Mucosa of rectum (tissue), 2 donors: ENCODE measurements around the gene DRGX.

Source experiments
- H3K27ac ChIP-seq, 2 donors: one replicate each; pipeline ENCODE4 v1.7.0; 2013; ENCODE audit warnings: inconsistent platforms in 2 of 2, low read depth in 2 of 2, low read length in 2 of 2
- H3K27me3 ChIP-seq, 2 donors: one replicate each; pipeline ENCODE4 v1.7.0; 2013; ENCODE audit warnings: low read length in 2 of 2; ENCODE audit not compliant: control insufficient read depth in 2 of 2, insufficient read depth in 2 of 2
- H3K36me3 ChIP-seq, 2 donors: one replicate each; pipeline ENCODE4 v1.7.0; 2013; ENCODE audit warnings: low read length in 2 of 2; ENCODE audit not compliant: control insufficient read depth in 2 of 2, insufficient read depth in 2 of 2
- H3K4me1 ChIP-seq, 2 donors: one replicate each; pipeline ENCODE4 v1.7.0; 2013; ENCODE audit warnings: low read length in 2 of 2, mild to moderate bottlenecking in 1 of 2; ENCODE audit not compliant: control insufficient read depth in 2 of 2, insufficient read depth in 2 of 2
- H3K4me3 ChIP-seq, 2 donors: one replicate each; pipeline ENCODE4 v1.7.0; 2013; ENCODE audit warnings: low read length in 2 of 2
- H3K9ac ChIP-seq, 2 donors: one replicate each; pipeline ENCODE4 v1.7.0; 2013; ENCODE audit warnings: low read length in 2 of 2, low read depth in 1 of 2, mild to moderate bottlenecking in 1 of 2
- H3K9me3 ChIP-seq, 2 donors: one replicate each; pipeline ENCODE4 v1.7.0; 2013; ENCODE audit warnings: low read length in 2 of 2; ENCODE audit not compliant: control insufficient read depth in 2 of 2
- donor health status: healthy.
- donor health status: Normal muscosa, but diverticular disease.

Gene DRGX

GRCh38 chr10:49355221-49355620 lies 40.7 kb downstream of the DRGX start:
- H3K9me3 ChIP-seq: peaks cover 2% of the 10 kb centered on the region in 2 donors
- H3K9ac ChIP-seq: no peak overlapping the region
- H3K4me1 ChIP-seq: no peaks in the 10 kb centered on the region
- H3K36me3 ChIP-seq: no peaks in the 10 kb centered on the region
- no peak overlapping the region for H3K27ac ChIP-seq
- no peaks in the 10 kb centered on the region for H3K27me3 ChIP-seq
- no peak overlapping the region for H3K4me3 ChIP-seq

DNA sequence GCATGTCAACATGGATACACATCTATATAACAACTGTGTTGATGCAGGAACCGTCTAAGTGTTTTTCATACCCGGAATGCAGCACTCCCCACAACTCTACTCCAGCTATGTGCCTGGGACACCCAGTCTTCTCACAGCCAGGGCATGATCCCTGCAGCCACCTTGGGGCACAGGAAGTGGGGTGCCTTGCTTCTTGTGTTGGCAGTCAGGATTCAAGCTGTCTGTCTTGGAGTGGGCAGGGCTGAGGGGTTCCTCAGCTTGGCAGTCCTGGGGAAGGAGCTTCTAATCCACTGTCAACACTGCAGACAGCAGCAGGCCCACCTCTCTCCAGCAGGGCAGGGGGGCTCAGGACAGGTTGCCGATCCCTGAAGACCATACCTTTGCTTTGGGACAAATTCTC lies 41.3 kb downstream of the DRGX start:
- H3K36me3 ChIP-seq: no peaks in the 10 kb centered on the region
- H3K4me1 ChIP-seq: no peaks in the 10 kb centered on the region
- H3K9me3 ChIP-seq: peaks cover 2 to 3% of the 10 kb centered on the region in 2 donors
- H3K27me3 ChIP-seq: no peaks in the 10 kb centered on the region
- no peak overlapping the region for H3K27ac ChIP-seq
- no peak overlapping the region for H3K4me3 ChIP-seq
- no peak overlapping the region for H3K9ac ChIP-seq

- Histone ChIP-seq H3K27me3 (no peaks in the 10 kb centered on the region), H3K4me3 (no peak overlapping the region), H3K9ac (no peak overlapping the region), H3K9me3 (peaks cover 2 to 3% of the 10 kb centered on the region in 2 donors), H3K27ac (no peak overlapping the region), H3K36me3 (no peaks in the 10 kb centered on the region), H3K4me1 (no peaks in the 10 kb centered on the region)
Measured at GRCh38 chr10:49353895-49354566, 41.9 kb downstream of the DRGX start.

DNA sequence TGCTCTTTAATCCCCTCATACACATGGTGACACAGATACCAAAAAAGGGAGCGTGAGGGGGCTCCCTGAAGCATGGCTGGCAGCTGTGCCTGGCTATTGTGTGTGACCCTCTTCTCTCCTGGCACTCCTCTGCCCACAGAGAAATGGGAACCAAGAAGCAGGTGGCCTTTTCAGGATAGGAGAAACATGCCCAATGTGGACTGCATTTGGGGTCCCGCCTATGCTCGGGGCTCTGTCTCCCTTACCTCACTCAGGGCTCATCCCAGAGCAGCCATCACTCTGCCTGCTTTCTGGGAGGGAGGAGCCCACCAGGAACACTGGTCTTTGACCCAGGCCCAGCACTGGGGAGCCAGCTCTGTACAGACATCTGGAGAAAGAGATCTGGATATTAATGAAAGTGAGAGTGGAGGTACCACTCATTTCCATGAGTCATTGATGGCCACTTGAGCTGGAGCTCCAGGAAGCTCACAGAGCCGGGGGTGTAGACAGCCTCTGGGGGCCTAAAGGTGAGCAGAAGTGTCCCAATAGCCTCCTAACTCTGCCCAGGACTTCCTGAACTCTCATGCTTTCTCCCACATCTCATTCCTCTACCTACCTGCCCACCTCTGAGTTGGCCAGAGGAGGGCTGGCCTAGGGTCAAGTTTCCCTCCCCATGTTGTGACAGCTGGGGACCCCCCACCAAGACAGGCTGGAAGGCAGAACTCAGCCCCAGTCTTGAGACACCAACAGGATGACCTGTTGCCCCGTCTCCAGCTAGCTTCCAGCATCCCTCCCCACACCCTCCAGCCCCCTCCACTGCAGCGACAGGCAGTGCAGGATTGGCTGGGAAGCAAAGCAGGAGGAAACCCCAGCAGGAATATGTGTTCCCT lies 42.6 kb downstream of the DRGX start:
- Histone ChIP-seq H3K4me3 (no peak overlapping the region), H3K27me3 (no peaks in the 10 kb centered on the region), H3K27ac (no peak overlapping the region), H3K4me1 (no peaks in the 10 kb centered on the region), H3K9ac (no peak overlapping the region), H3K9me3 (peaks cover 2 to 3% of the 10 kb centered on the region in 2 donors), H3K36me3 (no peaks in the 10 kb centered on the region)

DNA sequence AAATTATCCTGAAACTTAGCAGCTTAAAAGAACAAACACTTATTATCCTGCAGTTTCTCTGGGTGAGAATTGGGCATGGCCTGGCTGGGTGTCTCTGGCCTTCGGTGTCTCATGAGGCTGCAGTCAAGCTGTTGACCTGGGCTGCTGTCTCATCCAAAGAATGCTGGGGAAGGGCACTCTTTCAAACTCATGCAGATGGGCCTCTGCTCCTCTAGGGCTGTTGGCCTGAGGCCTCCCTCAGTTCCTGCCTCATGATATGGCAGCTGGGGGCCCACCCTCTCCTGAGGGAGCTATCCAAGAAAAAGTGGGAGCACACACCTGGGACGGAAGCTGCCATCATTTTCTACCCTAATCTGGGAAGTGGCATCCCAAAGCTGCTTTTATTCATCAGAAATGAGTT lies 43.6 kb downstream of the DRGX start:
- H3K4me3 ChIP-seq: no peak overlapping the region
- peaks cover 2 to 3% of the 10 kb centered on the region in 2 donors for H3K9me3 ChIP-seq
- no peak overlapping the region for H3K27ac ChIP-seq
- H3K4me1 ChIP-seq: no peaks in the 10 kb centered on the region
- no peaks in the 10 kb centered on the region for H3K27me3 ChIP-seq
- H3K36me3 ChIP-seq: no peaks in the 10 kb centered on the region
- H3K9ac ChIP-seq: no peak overlapping the region

DNA sequence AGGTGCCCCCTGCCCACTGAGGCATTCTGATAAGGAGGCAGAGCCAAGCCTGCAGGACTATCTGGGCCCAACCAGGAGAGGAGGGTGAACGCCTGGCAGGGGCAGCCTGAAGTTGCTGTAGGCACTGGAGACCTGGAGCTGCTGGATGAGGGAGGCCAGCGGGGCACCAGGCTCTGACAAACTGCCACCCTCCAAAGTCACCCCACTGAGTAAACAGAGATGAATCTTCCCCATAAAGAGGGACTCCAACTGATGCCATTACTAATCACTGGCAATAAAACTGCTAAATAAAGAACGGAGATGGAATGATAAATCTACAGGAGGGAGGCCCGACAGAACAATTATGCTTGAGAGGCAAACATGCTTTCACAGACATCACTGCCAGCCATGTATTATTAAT lies 44.2 kb downstream of the DRGX start:
- Histone ChIP-seq H3K9me3 (peaks cover 2 to 3% of the 10 kb centered on the region in 2 donors), H3K9ac (no peak overlapping the region), H3K36me3 (no peaks in the 10 kb centered on the region), H3K4me1 (no peaks in the 10 kb centered on the region), H3K27me3 (no peaks in the 10 kb centered on the region), H3K4me3 (no peak overlapping the region), H3K27ac (no peak overlapping the region)

- Histone ChIP-seq H3K36me3 (no peaks in the 10 kb centered on the region), H3K27ac (no peak overlapping the region), H3K9me3 (peaks cover 2 to 3% of the 10 kb centered on the region in 2 donors), H3K4me1 (no peaks in the 10 kb centered on the region), H3K9ac (no peak overlapping the region), H3K4me3 (no peak overlapping the region), H3K27me3 (no peaks in the 10 kb centered on the region)
Measured at GRCh38 chr10:49350846-49351532, 44.9 kb downstream of the DRGX start.

GRCh38 chr10:49350138-49350537 lies 45.8 kb downstream of the DRGX start:
- Histone ChIP-seq H3K27ac (no peak overlapping the region), H3K27me3 (no peaks in the 10 kb centered on the region), H3K4me1 (no peaks in the 10 kb centered on the region), H3K9ac (no peak overlapping the region), H3K4me3 (no peak overlapping the region), H3K36me3 (no peaks in the 10 kb centered on the region), H3K9me3 (peaks cover 2 to 3% of the 10 kb centered on the region in 2 donors)

- H3K27me3 ChIP-seq: no peaks in the 10 kb centered on the region
- no peaks in the 10 kb centered on the region for H3K36me3 ChIP-seq
- H3K4me1 ChIP-seq: no peaks in the 10 kb centered on the region
- no peak overlapping the region for H3K4me3 ChIP-seq
- peaks cover 2 to 3% of the 10 kb centered on the region in 2 donors for H3K9me3 ChIP-seq
- no peak overlapping the region for H3K9ac ChIP-seq
- no peak overlapping the region for H3K27ac ChIP-seq
Measured at GRCh38 chr10:49349390-49349789, 46.5 kb downstream of the DRGX start.

DNA sequence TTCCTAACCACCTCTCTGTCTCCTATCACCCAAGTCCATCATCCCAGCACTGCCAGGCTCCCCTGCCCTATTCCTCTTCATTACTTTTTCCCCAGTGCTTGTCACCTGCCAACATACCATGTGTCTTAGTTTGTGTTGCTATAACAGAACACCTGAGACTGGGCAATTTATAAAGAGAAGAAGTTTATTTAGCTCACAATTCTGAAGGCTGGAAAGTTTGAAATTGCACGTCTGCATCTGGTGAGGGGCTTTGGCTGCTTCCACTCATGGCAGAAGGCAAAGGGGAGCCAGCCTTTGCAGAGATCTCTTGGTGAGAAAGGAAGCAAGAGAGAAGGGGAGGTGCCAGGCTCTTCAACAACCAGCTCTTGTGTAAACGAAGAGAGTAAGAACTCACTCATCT lies 47.3 kb downstream of the DRGX start:
- H3K27ac ChIP-seq: no peak overlapping the region
- H3K9me3 ChIP-seq: peaks cover 2 to 3% of the 10 kb centered on the region in 2 donors
- H3K4me1 ChIP-seq: no peaks in the 10 kb centered on the region
- no peak overlapping the region for H3K9ac ChIP-seq
- H3K4me3 ChIP-seq: no peak overlapping the region
- no peaks in the 10 kb centered on the region for H3K27me3 ChIP-seq
- no peaks in the 10 kb centered on the region for H3K36me3 ChIP-seq
